Ovary (tissue), 1 donor: ENCODE measurements around the gene SDF2L1.

Experiments used
- EP300 ChIP-seq: sonication (generic); formaldehyde crosslinking; IDR thresholded peaks from one replicate; pipeline ENCODE4 v1.6.1; 2017; ENCODE audit warnings: antibody characterized with exemption
- POLR2A ChIP-seq: fragments of 450-650 bp; IDR thresholded peaks from one replicate; pipeline ENCODE4 v1.6.1; 2017; ENCODE audit warnings: antibody characterized with exemption, mild to moderate bottlenecking, moderate library complexity

DNA sequence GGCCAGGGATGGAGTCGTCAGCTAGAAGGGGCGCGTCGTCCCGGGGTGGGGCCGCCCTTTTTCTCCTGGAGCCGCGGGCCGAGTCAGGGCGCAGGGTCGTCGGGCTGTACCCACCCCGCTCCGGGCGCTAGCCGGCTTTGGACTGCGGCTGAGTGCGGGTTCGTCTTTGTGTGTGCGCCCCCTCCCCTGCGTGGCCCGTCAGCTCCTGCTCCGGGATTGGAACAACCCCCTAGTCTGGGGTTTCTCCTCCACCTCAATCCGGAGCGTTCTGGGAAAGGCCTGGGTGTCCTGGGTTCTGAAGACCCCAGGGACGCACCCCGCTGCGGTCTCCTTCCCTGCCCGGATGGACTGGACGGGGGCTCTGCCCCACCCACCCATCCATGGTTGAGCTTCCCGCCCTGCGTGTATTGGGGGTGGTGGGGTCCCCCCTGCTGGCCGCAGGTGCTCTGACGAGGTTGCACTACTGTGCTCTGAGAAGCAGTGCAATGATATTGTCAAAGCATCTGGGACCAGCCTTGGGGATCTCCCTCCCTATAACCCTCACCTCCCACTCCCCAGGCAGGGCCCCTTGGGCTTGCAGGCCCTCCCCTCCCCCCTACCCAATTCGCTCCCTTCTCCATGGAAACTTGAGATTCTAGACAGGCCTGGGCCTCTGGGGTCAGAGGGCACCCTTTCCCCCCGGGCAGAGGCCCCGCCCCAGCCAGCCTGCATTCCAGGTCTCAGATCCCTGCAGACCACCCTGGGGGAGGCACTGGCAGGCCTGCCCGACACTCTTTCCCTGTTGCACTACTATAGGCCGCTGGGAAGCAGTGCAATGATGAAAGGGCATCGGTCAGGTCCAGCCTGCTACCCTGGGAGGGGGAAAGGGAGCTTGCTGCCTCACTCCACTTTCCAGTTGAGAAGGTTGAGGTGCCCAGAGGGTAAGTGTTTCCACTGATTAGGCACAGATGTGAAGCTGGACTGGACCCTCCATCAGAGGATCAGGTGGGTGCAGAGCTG lies 10.7 kb downstream of the SDF2L1 start:
- TF ChIP-seq EP300 (no peak), POLR2A (no peak)
